Measurements from ENCODE around the gene STH. TPM values are rescaled to one million over a fixed set of nuclear protein-coding genes. Genes with fewer than 3 reads are reported as not detected.
A peak's percentile ranks its signal among the peaks of the same experiment; 100 is the strongest.

The STH gene
- total RNA-seq, 1 donor from 2014 or later = not detected

- H3K4me1 Mint-ChIP-seq = peaks cover 11% of the 10 kb centered on the region
- no peak overlapping the region for H3K27ac Mint-ChIP-seq
- TF ChIP-seq EZH2phosphoT487 (IDR thresholded peaks at IDR 0.05) (no peak), EZH2 (IDR thresholded peaks at IDR 0.05) (no peak), CTCF (IDR thresholded peaks at IDR 0.05) (no peak)
- Histone ChIP-seq H3K9me3 (ENCODE audit: low read depth) (no peaks in the 10 kb centered on the region), H3K4me2 (no peak overlapping the region), H3K27me3 (no peaks in the 10 kb centered on the region), H3K27ac (no peak overlapping the region), H3K79me2 (ENCODE audit: low read depth) (no peaks in the 10 kb centered on the region), H4K20me1 (ENCODE audit: low read depth) (no peaks in the 10 kb centered on the region), H3F3A (ENCODE audit: low read depth) (no peaks in the 10 kb centered on the region), H3K4me3 (no peak overlapping the region), H3K9ac (no peak overlapping the region), H3K4me1 (peaks cover 7% of the 10 kb centered on the region), H2AFZ (replicated peaks) (no peak overlapping the region), H3K36me3 (no peaks in the 10 kb centered on the region)
- no peak overlapping the region for H3K4me3 Mint-ChIP-seq
- peaks cover 6% of the 10 kb centered on the region for H3K27me3 Mint-ChIP-seq (ENCODE audit: insufficient read depth, low read depth)
- H3K36me3 Mint-ChIP-seq = no peaks in the 10 kb centered on the region
- H3K9me3 Mint-ChIP-seq = no peaks in the 10 kb centered on the region
- no peak for DNase-seq (ENCODE audit: low spot score)
Measured at GRCh38 chr17:45981306-45981705, 17.7 kb upstream of the STH start.

DNA sequence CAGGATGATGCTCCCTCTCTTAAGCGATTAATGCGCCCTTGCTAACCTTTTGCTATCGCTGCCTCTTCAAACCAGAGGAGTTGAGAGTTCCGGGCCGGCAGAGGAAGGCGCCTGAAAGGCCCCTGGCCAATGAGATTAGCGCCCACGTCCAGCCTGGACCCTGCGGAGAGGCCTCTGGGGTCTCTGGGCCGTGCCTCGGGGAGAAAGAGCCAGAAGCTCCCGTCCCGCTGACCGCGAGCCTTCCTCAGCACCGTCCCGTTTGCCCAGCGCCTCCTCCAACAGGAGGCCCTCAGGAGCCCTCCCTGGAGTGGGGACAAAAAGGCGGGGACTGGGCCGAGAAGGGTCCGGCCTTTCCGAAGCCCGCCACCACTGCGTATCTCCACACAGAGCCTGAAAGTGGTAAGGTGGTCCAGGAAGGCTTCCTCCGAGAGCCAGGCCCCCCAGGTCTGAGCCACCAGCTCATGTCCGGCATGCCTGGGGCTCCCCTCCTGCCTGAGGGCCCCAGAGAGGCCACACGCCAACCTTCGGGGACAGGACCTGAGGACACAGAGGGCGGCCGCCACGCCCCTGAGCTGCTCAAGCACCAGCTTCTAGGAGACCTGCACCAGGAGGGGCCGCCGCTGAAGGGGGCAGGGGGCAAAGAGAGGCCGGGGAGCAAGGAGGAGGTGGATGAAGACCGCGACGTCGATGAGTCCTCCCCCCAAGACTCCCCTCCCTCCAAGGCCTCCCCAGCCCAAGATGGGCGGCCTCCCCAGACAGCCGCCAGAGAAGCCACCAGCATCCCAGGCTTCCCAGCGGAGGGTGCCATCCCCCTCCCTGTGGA lies 16.0 kb upstream of the STH start:
- Histone ChIP-seq H3K9me3 (ENCODE audit: low read depth) (no peaks in the 10 kb centered on the region), H3K4me2 (no peak overlapping the region), H3K36me3 (no peaks in the 10 kb centered on the region), H2AFZ (replicated peaks) (no peak overlapping the region), H3K27ac (no peak overlapping the region), H3K4me3 (no peak overlapping the region), H3K27me3 (no peaks in the 10 kb centered on the region), H3K79me2 (ENCODE audit: low read depth) (no peaks in the 10 kb centered on the region), H4K20me1 (ENCODE audit: low read depth) (no peaks in the 10 kb centered on the region), H3K4me1 (peaks cover 7% of the 10 kb centered on the region), H3K9ac (no peak overlapping the region), H3F3A (ENCODE audit: low read depth) (no peaks in the 10 kb centered on the region)
- no peaks in the 10 kb centered on the region for H3K36me3 Mint-ChIP-seq
- H3K4me3 Mint-ChIP-seq = no peak overlapping the region
- peaks cover 11% of the 10 kb centered on the region for H3K4me1 Mint-ChIP-seq
- H3K27me3 Mint-ChIP-seq (ENCODE audit: insufficient read depth, low read depth) = peaks cover 6% of the 10 kb centered on the region
- H3K9me3 Mint-ChIP-seq = no peaks in the 10 kb centered on the region
- H3K27ac Mint-ChIP-seq = no peak overlapping the region
- no peak for DNase-seq (ENCODE audit: low spot score)
- TF ChIP-seq EZH2 (IDR thresholded peaks at IDR 0.05) = no peak

DNA sequence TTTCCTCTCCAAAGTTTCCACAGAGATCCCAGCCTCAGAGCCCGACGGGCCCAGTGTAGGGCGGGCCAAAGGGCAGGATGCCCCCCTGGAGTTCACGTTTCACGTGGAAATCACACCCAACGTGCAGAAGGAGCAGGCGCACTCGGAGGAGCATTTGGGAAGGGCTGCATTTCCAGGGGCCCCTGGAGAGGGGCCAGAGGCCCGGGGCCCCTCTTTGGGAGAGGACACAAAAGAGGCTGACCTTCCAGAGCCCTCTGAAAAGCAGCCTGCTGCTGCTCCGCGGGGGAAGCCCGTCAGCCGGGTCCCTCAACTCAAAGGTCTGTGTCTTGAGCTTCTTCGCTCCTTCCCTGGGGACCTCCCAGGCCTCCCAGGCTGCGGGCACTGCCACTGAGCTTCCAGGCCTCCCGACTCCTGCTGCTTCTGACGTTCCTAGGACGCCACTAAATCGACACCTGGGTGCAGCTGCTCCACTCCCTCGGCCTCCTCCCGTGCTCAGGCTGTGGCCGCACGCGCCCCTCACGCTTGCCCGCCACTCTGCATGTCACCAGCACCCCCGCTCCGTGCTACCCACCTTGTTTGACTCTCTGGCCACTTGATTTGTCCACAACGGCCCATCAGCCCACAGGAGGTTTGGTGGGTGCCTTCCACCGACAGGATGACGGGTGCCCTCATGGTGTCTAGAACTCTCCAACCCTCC lies 15.3 kb upstream of the STH start:
- H3K36me3 ChIP-seq = no peaks in the 10 kb centered on the region
- H3K27ac ChIP-seq = no peak overlapping the region
- H3K79me2 ChIP-seq (ENCODE audit: low read depth) = no peaks in the 10 kb centered on the region
- Mint-ChIP-seq H3K4me1 (peaks cover 9% of the 10 kb centered on the region), H3K36me3 (no peaks in the 10 kb centered on the region), H3K27ac (no peak overlapping the region), H3K27me3 (ENCODE audit: insufficient read depth, low read depth) (peaks cover 6% of the 10 kb centered on the region), H3K4me3 (no peak overlapping the region), H3K9me3 (no peaks in the 10 kb centered on the region)
- no peaks in the 10 kb centered on the region for H4K20me1 ChIP-seq (ENCODE audit: low read depth)
- peaks cover 7% of the 10 kb centered on the region for H3K4me1 ChIP-seq
- no peak overlapping the region for H3K4me3 ChIP-seq
- no peaks in the 10 kb centered on the region for H3F3A ChIP-seq (ENCODE audit: low read depth)
- no peak overlapping the region for H3K9ac ChIP-seq
- no peak overlapping the region for H3K4me2 ChIP-seq
- no peak for DNase-seq (ENCODE audit: low spot score)
- no peaks in the 10 kb centered on the region for H3K9me3 ChIP-seq (ENCODE audit: low read depth)
- H3K27me3 ChIP-seq = no peaks in the 10 kb centered on the region
- TF ChIP-seq EZH2 (IDR thresholded peaks at IDR 0.05) (no peak), CTCF (IDR thresholded peaks at IDR 0.05) (no peak), EZH2phosphoT487 (IDR thresholded peaks at IDR 0.05) (no peak)
- peak overlapping the region; percentile 22 for H2AFZ ChIP-seq (replicated peaks)

GRCh38 chr17:45984368-45984767 lies 14.7 kb upstream of the STH start:
- no peak for DNase-seq (ENCODE audit: low spot score)
- H3K4me1 Mint-ChIP-seq = peaks cover 3% of the 10 kb centered on the region
- no peaks in the 10 kb centered on the region for H3K27me3 ChIP-seq
- H3K4me1 ChIP-seq = peaks cover 7% of the 10 kb centered on the region
- no peak overlapping the region for H3K27ac Mint-ChIP-seq
- no peak overlapping the region for H3K4me3 ChIP-seq
- H3K4me2 ChIP-seq = no peak overlapping the region
- no peaks in the 10 kb centered on the region for H3K36me3 Mint-ChIP-seq
- no peaks in the 10 kb centered on the region for H3K79me2 ChIP-seq (ENCODE audit: low read depth)
- H3K27me3 Mint-ChIP-seq (ENCODE audit: insufficient read depth, low read depth) = peaks cover 6% of the 10 kb centered on the region
- no peaks in the 10 kb centered on the region for H3K36me3 ChIP-seq
- no peaks in the 10 kb centered on the region for H3F3A ChIP-seq (ENCODE audit: low read depth)
- no peak overlapping the region for H3K27ac ChIP-seq
- no peak overlapping the region for H3K4me3 Mint-ChIP-seq
- H3K9me3 Mint-ChIP-seq = no peaks in the 10 kb centered on the region
- no peak overlapping the region for H2AFZ ChIP-seq (replicated peaks)
- no peaks in the 10 kb centered on the region for H3K9me3 ChIP-seq (ENCODE audit: low read depth)
- H3K9ac ChIP-seq = no peak overlapping the region
- H4K20me1 ChIP-seq (ENCODE audit: low read depth) = no peaks in the 10 kb centered on the region
- TF ChIP-seq EZH2phosphoT487 (IDR thresholded peaks at IDR 0.05) (no peak), CTCF (IDR thresholded peaks at IDR 0.05) (no peak), EZH2 (IDR thresholded peaks at IDR 0.05) (no peak)

All from neural progenitor cell (in vitro differentiated cells).